Stimulated activated naive CD4-positive, alpha-beta T cell treated with Interleukin-2 at 50 U/mL for 16 hours (primary cell): ENCODE measurements around the gene SAG.
A peak's percentile ranks its signal among the peaks of the same experiment; 100 is the strongest.
"Not testable (repeated sequence)": the region's sequence is repeated elsewhere in the genome, so short reads cannot be mapped to it uniquely, and the experiment has no call there.

Source experiments
- DNase-seq: peaks from one replicate; lab custom pipeline; 2025; lab: John Stamatoyannopoulos, UW

Gene SAG

GRCh38 chr2:233332125-233332524 lies 24.5 kb downstream of the SAG start:
- no peak for DNase-seq

GRCh38 chr2:233334915-233335314 lies 27.3 kb downstream of the SAG start:
- no peak for DNase-seq

- DNase-seq = not testable (repeated sequence)
Measured at GRCh38 chr2:233336091-233336490, 28.5 kb downstream of the SAG start.

GRCh38 chr2:233336541-233336940 lies 28.9 kb downstream of the SAG start:
- DNase-seq = no peak

GRCh38 chr2:233338046-233338445 lies 30.4 kb downstream of the SAG start:
- no peak for DNase-seq

- DNase-seq = no peak
Measured at GRCh38 chr2:233338812-233339368, 31.3 kb downstream of the SAG start.

- DNase-seq = no peak
Measured at GRCh38 chr2:233339427-233339826, 31.8 kb downstream of the SAG start.

- no peak for DNase-seq
Measured at GRCh38 chr2:233341296-233341695, 33.7 kb downstream of the SAG start.

GRCh38 chr2:233342301-233342700 lies 34.7 kb downstream of the SAG start:
- DNase-seq = no peak

GRCh38 chr2:233343171-233343705 lies 35.6 kb downstream of the SAG start:
- no peak for DNase-seq

- no peak for DNase-seq
Measured at GRCh38 chr2:233346376-233346775, 38.8 kb downstream of the SAG start.

GRCh38 chr2:233346930-233347329 lies 39.3 kb downstream of the SAG start:
- no peak for DNase-seq

- no peak for DNase-seq
Measured at GRCh38 chr2:233349005-233349998, 41.7 kb downstream of the SAG start.

GRCh38 chr2:233350708-233351107 lies 43.1 kb downstream of the SAG start:
- DNase-seq = peak; percentile 9

- DNase-seq = no peak
Measured at GRCh38 chr2:233351423-233351822, 43.8 kb downstream of the SAG start.

- no peak for DNase-seq
Measured at GRCh38 chr2:233352141-233352842, 44.7 kb downstream of the SAG start.

GRCh38 chr2:233353101-233353768 lies 45.6 kb downstream of the SAG start:
- DNase-seq = no peak

GRCh38 chr2:233353769-233354499 lies 46.3 kb downstream of the SAG start, which contains the start of gene DGKD:
DGKD (plus strand) TSS chr2:233354494; CDS start chr2:233354519, 25 bp downstream.
- peak; percentile 62 for DNase-seq

GRCh38 chr2:233354500-233354924 lies 46.9 kb downstream of the SAG start:
- no peak for DNase-seq

GRCh38 chr2:233354971-233355574 lies 47.5 kb downstream of the SAG start:
- DNase-seq = no peak

GRCh38 chr2:233355916-233356315 lies 48.3 kb downstream of the SAG start:
- no peak for DNase-seq
